Colonic mucosa (tissue), 4 donors: ENCODE data around the gene ANTXR1. TPM values are rescaled to one million over a fixed set of nuclear protein-coding genes. Genes with fewer than 3 reads are reported as not detected.

Experiments
- DNase-seq: peaks from one replicate; pipeline ENCODE4 v3.0.0-alpha.2; 2020
- H3K27ac ChIP-seq: fragments of 200-600 bp; one replicate; pipeline ENCODE4 v1.8.0; 2021
- H3K27me3 ChIP-seq: fragments of 200-600 bp; one replicate; pipeline ENCODE4 v1.8.0; 2021
- H3K36me3 ChIP-seq: fragments of 200-600 bp; one replicate; pipeline ENCODE4 v1.8.0; 2021
- H3K4me1 ChIP-seq: fragments of 200-600 bp; one replicate; pipeline ENCODE4 v1.8.0; 2021; ENCODE audit warnings: mild to moderate bottlenecking
- H3K4me3 ChIP-seq: fragments of 200-600 bp; one replicate; pipeline ENCODE4 v1.8.0; 2021
- H3K9ac ChIP-seq, 2 donors: one replicate each; pipeline ENCODE4 v1.7.0; 2013; ENCODE audit warnings: control low read depth in 2 of 2, low read depth in 2 of 2, low read length in 2 of 2
- H3K9me3 ChIP-seq: fragments of 200-600 bp; one replicate; pipeline ENCODE4 v1.8.0; 2021
- intact Hi-C: fragments of 100-400 bp; cut with DNase I; formaldehyde crosslinking; loops from one replicate; pipeline ENCODE4 v1.14.1; 2022
- total RNA-seq, 2 donors: library from RNA; stranded (reverse); fragmentation: NEBNext Ultra II Directional in 1 of 2; extraction: Animal tissue kit (Norgen Biotek cat#: 25700) in 1 of 2; gene quantifications; one replicate each; pipeline ENCODE4 v1.2.1, GENCODE V29; 2021
- TF ChIP-seq, protein P1 (sequence below): fragments of 200-600 bp; IDR thresholded peaks from one replicate; pipeline ENCODE4 v1.8.0; 2022; ENCODE audit warnings: antibody characterized with exemption, mild to moderate bottlenecking
- donor health status: healthy.
- donor health status: DM: no; HTN: no; CAD: no.
- donor health status: DM: no; HTN: no; CAD: no.

ANTXR1 gene
- total RNA-seq, 2 donors from 2014 or later = 8.1 to 17.0 TPM

DNA sequence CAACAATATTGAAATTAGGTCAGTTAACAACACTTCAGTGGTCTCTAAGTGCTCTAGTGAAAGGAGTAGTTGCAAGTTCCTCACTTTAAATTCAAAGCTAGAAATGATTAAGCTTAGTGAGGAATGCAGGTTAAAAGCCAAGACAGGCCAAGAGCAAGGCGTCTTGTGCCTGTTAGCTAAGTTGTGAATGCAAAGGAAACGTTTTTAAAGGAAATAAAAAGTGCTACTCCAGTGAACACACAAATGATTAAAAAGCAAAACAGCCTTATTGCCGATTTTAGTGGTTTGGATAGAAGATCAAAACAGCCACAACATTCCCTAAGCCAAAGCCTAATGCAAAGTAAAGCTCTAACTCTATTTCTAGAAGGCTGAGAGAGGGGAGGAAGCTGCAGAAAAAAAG is 44.7 kb downstream of the ANTXR1 start:
- no peaks in the 10 kb centered on the region for H3K27me3 ChIP-seq
- no peak overlapping the region for H3K27ac ChIP-seq

DNA sequence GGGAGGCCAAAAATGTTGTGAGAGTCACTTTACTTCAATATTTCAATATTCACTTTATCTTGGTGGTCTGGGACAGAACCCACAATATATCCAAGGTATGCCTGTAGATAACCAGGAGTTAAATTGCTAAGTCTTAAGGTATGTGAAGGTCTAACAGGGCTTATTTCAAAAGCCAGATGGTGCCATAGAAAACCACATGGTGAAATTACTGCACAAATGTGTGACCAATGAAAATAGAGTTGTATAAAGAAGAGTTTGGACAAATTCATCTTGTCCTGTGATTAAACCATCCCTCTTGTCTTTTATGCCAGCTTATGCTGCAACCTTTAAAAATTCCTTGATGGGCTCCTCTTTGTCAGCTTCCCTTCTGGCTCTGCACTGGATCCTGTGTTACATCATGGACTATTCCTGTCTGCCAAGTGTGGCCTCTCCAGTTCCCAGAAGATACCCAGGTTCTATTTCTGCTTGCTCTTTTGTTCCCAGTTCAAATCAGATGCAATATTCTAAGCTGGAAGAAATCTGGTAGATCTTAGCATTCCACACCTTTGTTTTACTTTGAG is 46.8 kb downstream of the ANTXR1 start:
- no peak overlapping the region for H3K9ac ChIP-seq
- H3K9me3 ChIP-seq = no peaks in the 10 kb centered on the region
- no peak for DNase-seq
- H3K4me3 ChIP-seq = no peak overlapping the region
- no peaks in the 10 kb centered on the region for H3K4me1 ChIP-seq
- H3K27me3 ChIP-seq = no peaks in the 10 kb centered on the region
- intact Hi-C loops = no loop called here
- H3K27ac ChIP-seq = no peak overlapping the region
- no peaks in the 10 kb centered on the region for H3K36me3 ChIP-seq
- TF ChIP-seq, protein P1, sequence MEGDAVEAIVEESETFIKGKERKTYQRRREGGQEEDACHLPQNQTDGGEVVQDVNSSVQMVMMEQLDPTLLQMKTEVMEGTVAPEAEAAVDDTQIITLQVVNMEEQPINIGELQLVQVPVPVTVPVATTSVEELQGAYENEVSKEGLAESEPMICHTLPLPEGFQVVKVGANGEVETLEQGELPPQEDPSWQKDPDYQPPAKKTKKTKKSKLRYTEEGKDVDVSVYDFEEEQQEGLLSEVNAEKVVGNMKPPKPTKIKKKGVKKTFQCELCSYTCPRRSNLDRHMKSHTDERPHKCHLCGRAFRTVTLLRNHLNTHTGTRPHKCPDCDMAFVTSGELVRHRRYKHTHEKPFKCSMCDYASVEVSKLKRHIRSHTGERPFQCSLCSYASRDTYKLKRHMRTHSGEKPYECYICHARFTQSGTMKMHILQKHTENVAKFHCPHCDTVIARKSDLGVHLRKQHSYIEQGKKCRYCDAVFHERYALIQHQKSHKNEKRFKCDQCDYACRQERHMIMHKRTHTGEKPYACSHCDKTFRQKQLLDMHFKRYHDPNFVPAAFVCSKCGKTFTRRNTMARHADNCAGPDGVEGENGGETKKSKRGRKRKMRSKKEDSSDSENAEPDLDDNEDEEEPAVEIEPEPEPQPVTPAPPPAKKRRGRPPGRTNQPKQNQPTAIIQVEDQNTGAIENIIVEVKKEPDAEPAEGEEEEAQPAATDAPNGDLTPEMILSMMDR = no peak

More for the DNA sequence above, 44.7 kb downstream of the ANTXR1 start:
- DNase-seq = no peak
- intact Hi-C loops = no loop called here
- Histone ChIP-seq H3K9me3 (no peaks in the 10 kb centered on the region), H3K36me3 (no peaks in the 10 kb centered on the region), H3K9ac (no peak overlapping the region), H3K4me3 (no peak overlapping the region), H3K4me1 (no peaks in the 10 kb centered on the region)
- TF ChIP-seq, protein P1 = no peak

DNA sequence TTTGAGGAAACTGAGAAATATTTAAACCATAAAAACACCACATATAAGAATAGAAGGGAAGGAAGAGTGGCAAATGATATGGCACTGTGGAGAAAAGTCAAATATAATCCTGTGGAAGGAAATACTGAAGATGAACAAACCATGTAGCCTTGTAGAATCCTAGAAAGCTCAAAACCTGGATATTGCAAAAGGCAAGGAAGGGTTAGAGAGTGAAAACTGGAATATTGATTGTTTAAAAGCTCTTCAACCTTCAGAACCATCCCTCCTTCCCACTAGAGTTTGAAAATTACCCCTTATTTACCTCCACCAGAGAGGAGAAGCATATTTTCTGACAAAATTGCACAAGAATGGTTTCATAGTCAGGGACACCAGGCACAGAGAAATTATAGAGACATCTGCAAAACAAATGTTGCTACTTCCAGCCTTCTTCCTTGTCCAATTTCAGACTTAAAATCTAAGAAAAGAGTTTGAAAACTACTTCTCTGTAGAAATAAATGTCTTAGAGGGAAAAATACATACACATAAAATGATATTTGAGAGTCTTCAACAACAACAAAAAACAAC is 48.0 kb downstream of the ANTXR1 start:
- Histone ChIP-seq H3K9me3 (no peaks in the 10 kb centered on the region), H3K27ac (no peak overlapping the region)

DNA sequence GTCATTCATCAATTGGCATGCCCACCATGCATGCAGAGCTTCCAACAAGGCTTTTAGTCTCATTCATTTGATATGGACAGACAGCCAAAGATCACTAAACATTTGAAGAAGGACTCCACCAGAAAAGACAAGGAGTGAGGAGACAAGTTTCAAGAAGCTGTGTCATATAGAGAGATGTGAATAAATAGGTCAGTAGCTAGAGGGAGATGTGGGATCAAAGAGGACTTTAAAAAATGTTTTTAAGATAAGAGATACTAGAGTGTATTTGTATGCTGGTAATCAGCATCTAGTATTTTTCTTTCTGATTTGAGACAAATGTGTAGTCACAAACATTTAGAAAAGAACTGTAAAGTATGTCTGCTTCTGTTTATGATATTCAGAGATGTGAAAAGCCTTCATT is 48.5 kb downstream of the ANTXR1 start:
- Histone ChIP-seq H3K9me3 (no peaks in the 10 kb centered on the region), H3K27me3 (no peaks in the 10 kb centered on the region), H3K4me3 (no peak overlapping the region), H3K27ac (no peak overlapping the region), H3K36me3 (no peaks in the 10 kb centered on the region), H3K4me1 (no peaks in the 10 kb centered on the region), H3K9ac (no peak overlapping the region)
- intact Hi-C loops = no loop called here
- no peak for DNase-seq
- TF ChIP-seq, protein P1 = no peak

More for the DNA sequence above, 48.0 kb downstream of the ANTXR1 start:
- H3K4me1 ChIP-seq = no peaks in the 10 kb centered on the region
- no peak overlapping the region for H3K9ac ChIP-seq
- no peaks in the 10 kb centered on the region for H3K27me3 ChIP-seq
- H3K36me3 ChIP-seq = no peaks in the 10 kb centered on the region
- intact Hi-C loops = no loop called here
- TF ChIP-seq, protein P1 = no peak
- no peak for DNase-seq
- H3K4me3 ChIP-seq = no peak overlapping the region

DNA sequence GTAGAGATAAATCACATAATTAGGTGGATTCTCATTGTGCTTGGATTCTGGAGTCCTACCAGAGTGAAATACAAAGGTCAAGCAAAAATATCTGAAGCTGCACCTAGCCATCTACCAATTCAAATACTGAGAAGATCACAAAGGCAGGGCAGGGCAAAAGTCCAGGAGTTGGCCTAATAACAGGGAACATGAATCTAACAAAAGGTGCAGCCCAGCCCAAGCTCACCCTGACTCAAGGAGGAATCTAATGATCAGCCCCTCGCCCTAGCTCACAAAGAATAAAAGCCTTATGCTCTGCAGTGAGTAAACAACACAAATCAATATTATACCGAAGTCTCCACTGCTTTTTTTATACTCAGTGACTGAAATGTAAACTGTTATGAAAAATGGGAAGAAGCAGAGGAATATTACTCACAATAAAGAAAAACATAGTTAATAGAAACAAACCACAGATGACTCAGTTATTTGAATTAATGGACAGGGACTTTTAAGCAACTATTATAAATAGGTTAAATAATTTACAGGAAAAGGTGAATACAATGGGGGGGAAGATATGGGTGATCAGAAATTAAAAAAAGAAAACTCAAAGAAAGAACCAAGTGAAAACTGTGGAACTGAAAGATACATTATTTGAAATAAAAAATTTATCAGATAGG is 49.5 kb downstream of the ANTXR1 start:
- no peak overlapping the region for H3K27ac ChIP-seq
- no peak for DNase-seq

More for the DNA sequence above, 49.5 kb downstream of the ANTXR1 start:
- TF ChIP-seq, protein P1 = no peak
- Histone ChIP-seq H3K27me3 (no peaks in the 10 kb centered on the region), H3K9me3 (no peaks in the 10 kb centered on the region), H3K9ac (no peak overlapping the region), H3K4me3 (no peak overlapping the region), H3K36me3 (no peaks in the 10 kb centered on the region), H3K4me1 (no peaks in the 10 kb centered on the region)
- intact Hi-C loops = no loop called here
